Cardiac atrium fibroblast (primary cell): Measurements from ENCODE around the gene TSKU. TPM values are rescaled to one million over a fixed set of nuclear protein-coding genes. Genes with fewer than 3 reads are reported as not detected.

Source experiments
- total RNA-seq: library from RNA; depleted of rRNA; stranded (reverse); fragments of >200 nt; gene quantifications from 2 replicates; pipeline ENCODE4 v1.2.3, GENCODE V29; 2015

TSKU gene, protein sequence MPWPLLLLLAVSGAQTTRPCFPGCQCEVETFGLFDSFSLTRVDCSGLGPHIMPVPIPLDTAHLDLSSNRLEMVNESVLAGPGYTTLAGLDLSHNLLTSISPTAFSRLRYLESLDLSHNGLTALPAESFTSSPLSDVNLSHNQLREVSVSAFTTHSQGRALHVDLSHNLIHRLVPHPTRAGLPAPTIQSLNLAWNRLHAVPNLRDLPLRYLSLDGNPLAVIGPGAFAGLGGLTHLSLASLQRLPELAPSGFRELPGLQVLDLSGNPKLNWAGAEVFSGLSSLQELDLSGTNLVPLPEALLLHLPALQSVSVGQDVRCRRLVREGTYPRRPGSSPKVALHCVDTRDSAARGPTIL
- 31.9 and 37.7 TPM in 2 replicates for total RNA-seq

DNA sequence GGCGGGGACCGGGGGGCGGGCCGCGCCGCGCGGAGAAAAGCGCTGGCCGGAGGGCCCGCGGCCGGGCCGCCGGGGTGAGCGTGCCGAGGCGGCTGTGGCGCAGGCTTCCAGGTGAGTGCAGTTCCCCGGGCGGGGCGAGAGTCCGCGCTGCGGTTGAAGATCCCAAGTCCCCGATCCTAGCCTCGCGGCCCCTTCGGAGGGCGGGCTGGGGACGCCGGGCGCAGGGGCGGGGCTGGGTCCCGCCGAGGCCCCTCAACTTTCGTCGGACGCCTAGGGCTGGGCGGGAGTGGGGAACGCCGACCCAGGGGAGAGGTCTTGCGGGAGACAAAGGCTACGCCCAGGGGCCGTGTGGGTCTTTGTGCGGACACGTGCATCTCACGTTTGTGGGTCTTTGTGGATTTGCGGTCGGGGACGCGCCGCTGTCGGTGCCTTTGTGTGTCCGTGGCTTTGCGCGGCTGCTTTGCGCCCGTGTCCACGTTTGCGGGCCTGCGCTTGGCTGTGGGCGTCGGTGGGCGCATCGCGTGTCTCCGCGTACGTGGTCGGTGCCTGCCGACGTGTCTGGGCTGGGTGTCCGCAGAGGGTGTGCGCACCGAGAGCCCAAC, at the start of gene TSKU:
Gene TSKU (plus strand): TSS at position 63 of the 602 bp plus-strand sequence. CDS start 12,261 bp downstream, outside the sequence.

Other genes starting within 250 kb of the TSKU start
- 46.7 and 67.2 TPM in 2 replicates for gene LRRC32, start 112.6 kb upstream of the TSKU start, total RNA-seq
- 8.7 and 20.9 TPM in 2 replicates for gene ACER3, start 77.6 kb downstream of the TSKU start, total RNA-seq